Thyroid gland (tissue), 4 donors: ENCODE data around the gene ABCG2.

Experiments
- CTCF ChIP-seq, 6 experiments: fragments of 200-600 bp in 3 of 6; fragments of 450-650 bp in 3 of 6; sonication (generic) in 3 of 6; IDR thresholded peaks; one replicate each; pipeline ENCODE4 v1.5.1; 2016 to 2019; ENCODE audit warnings: antibody characterized with exemption in 6 of 6, mild to moderate bottlenecking in 2 of 6, inconsistent platforms in 1 of 6, moderate library complexity in 1 of 6
- POLR2A ChIP-seq, 2 donors: fragments of 450-650 bp; IDR thresholded peaks; one replicate each; pipeline ENCODE4 v1.6.1; 2017; ENCODE audit warnings: antibody characterized with exemption in 2 of 2, mild to moderate bottlenecking in 2 of 2, moderate library complexity in 1 of 2

- TF ChIP-seq CTCF (IDR thresholded peaks at IDR 0.05) (no peak), POLR2A (IDR thresholded peaks at IDR 0.05) (no peak)
Observed at GRCh38 chr4:88106205-88106604, 52.2 kb downstream of the ABCG2 start.
